Activated CD4-positive, alpha-beta T cell treated with anti-CD3 and anti-CD28 coated beads for 36 hours (primary cell): ENCODE results near the gene L3MBTL4. TPM values are rescaled to one million over a fixed set of nuclear protein-coding genes. Genes with fewer than 3 reads are reported as not detected.

Source experiments
- ATAC-seq: fragments of 200-7000 bp; cut with Tn5 transposase; one replicate; pipeline ENCODE4 v1.10.0; 2021; ENCODE audit warnings: mild to moderate bottlenecking, moderate library complexity
- CTCF ChIA-PET: fragments of 350-600 bp; sonication (Branson Sonifier 250); formaldehyde crosslinking; loops from one replicate; lab custom pipeline; 2021; ENCODE audit warnings: antibody characterized with exemption; lab: Charles Lee
- POLR2A ChIA-PET: fragments of 350-600 bp; sonication (Branson Sonifier 250); formaldehyde crosslinking; loops from one replicate; lab custom pipeline; 2021; ENCODE audit warnings: antibody characterized with exemption, inconsistent platforms; lab: Charles Lee
- DNase-seq: peaks from one replicate; pipeline ENCODE4 v3.0.0-alpha.2; 2020
- H3K27ac Mint-ChIP-seq: one replicate; pipeline ENCODE4 v1.8.0; 2021; ENCODE audit warnings: mixed read lengths
- H3K27me3 Mint-ChIP-seq: one replicate; pipeline ENCODE4 v1.8.0; 2021; ENCODE audit warnings: mixed read lengths
- H3K36me3 Mint-ChIP-seq: one replicate; pipeline ENCODE4 v1.8.0; 2021; ENCODE audit warnings: low read depth, mixed read lengths
- H3K4me1 Mint-ChIP-seq: one replicate; pipeline ENCODE4 v1.8.0; 2021; ENCODE audit warnings: mixed read lengths
- H3K4me3 Mint-ChIP-seq: one replicate; pipeline ENCODE4 v1.8.0; 2021; ENCODE audit warnings: mild to moderate bottlenecking, moderate library complexity, mixed read lengths
- H3K9me3 Mint-ChIP-seq: one replicate; pipeline ENCODE4 v1.8.0; 2021; ENCODE audit warnings: low read depth, mixed read lengths
- intact Hi-C, 2 experiments: fragments of 100-400 bp; cut with DNase I in 1 of 2; cut with micrococcal nuclease in 1 of 2; formaldehyde crosslinking; loops; one replicate each; pipeline versions ENCODE4 v1.14.2 to v1.15.1; 2022 to 2024; cut with DNase I, micrococcal nuclease
- total RNA-seq, 2 experiments: library from RNA; stranded (reverse); gene quantifications; one replicate each; pipeline ENCODE4 v1.2.3, GENCODE V29; 2021

The L3MBTL4 gene
- total RNA-seq, 2 experiments from 2014 or later = 0.11 to 0.21 TPM

DNA sequence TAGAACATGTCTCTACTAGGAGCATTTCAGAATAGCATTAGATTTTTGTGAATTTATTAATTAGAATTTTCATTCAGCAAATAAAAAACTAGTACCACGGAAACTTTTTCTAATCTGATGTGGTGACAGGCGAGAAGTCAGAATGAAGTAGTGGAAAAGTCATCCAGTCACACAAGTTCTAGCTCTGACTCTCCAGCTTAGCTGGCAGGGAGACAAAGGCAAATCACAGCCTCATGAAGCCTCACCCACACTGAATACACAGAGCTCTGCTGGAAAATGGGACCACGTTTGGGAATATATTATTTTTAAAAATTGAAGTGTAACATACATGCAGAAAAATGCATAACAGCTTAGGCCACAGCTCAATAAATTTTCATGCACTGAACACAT lies 86.1 kb downstream of the L3MBTL4 start:
- Mint-ChIP-seq H3K36me3 (no peaks in the 10 kb centered on the region), H3K4me1 (no peaks in the 10 kb centered on the region), H3K27me3 (no peaks in the 10 kb centered on the region), H3K9me3 (peaks cover 7% of the 10 kb centered on the region), H3K4me3 (no peak overlapping the region), H3K27ac (no peak overlapping the region)
- ATAC-seq (no peak), DNase-seq (no peak)
- intact Hi-C loops = loop anchor here in 1 of 2 experiments (5.0 kb wide), 1 partner anchor 51 kb away; no protein-coding TSS in a partner anchor
- CTCF ChIA-PET = no interaction called here
- POLR2A ChIA-PET = interaction anchor here (0.6 kb wide), 1 partner anchor 230 kb away, joined by 3 read pairs; no protein-coding TSS in a partner anchor

DNA sequence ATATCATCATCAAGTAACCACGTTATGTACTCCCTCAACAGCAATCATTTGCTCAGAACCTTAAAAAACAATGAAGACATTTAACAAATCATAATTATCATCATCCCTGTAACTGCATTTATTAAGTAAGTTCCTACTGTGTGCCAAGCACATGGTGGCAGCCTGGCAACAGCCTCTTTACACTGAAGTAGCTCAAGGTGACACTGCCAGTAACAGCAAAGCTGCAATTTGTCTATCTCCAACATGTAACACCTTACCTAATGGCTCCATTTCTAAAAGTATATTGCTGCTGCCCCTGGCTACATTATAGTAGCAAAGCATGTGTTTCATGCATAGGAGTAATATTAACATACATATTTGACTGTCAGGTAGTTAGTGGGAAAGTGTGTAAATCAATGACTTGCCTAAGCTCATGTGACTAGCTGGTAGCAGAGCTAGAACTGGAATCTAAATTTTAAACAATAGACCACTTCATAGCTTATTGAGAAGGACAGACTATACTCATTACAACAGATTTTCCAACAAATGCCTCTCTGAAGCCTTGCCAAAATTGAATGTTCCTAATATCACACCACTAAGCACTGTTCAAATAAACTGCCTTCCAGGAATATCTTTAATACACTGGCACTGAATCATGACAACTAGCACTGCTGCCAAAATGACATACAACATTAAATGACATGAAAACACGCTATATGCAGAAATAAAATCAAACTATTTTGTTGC lies 86.7 kb downstream of the L3MBTL4 start:
- DNase-seq (no peak), ATAC-seq (no peak)
- intact Hi-C loops = loop anchor here in 1 of 2 experiments (5.0 kb wide), 1 partner anchor 51 kb away; no protein-coding TSS in a partner anchor
- CTCF ChIA-PET = no interaction called here
- POLR2A ChIA-PET = interaction anchor here (0.6 kb wide), 1 partner anchor 230 kb away, joined by 3 read pairs; no protein-coding TSS in a partner anchor
- H3K9me3 Mint-ChIP-seq = peaks cover 9% of the 10 kb centered on the region
- no peaks in the 10 kb centered on the region for H3K36me3 Mint-ChIP-seq
- H3K27me3 Mint-ChIP-seq = no peaks in the 10 kb centered on the region
- no peak overlapping the region for H3K27ac Mint-ChIP-seq
- H3K4me1 Mint-ChIP-seq = no peaks in the 10 kb centered on the region
- H3K4me3 Mint-ChIP-seq = no peak overlapping the region

DNA sequence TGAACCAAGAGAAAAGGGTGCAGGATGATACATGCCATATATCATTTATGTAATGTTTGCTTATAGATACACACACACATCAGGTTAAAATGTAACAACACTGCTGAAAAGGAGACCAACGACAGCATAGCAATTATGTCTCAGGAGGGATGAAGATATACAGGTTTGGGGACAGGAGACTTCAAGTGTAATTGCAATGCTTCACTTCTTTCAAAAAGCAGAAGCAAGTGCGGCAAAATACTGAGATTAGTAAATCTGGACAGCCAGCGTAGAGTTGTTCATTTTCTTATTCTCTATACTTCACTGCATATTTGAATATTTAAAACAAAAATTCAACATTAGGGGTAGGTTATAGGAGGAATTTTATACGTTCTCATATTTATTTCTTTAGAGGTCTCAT lies 87.2 kb downstream of the L3MBTL4 start:
- no peaks in the 10 kb centered on the region for H3K4me1 Mint-ChIP-seq
- H3K27me3 Mint-ChIP-seq = no peaks in the 10 kb centered on the region
- H3K4me3 Mint-ChIP-seq = no peak overlapping the region
- ChIA-PET POLR2A (no interaction called here), CTCF (no interaction called here)
- intact Hi-C loops = loop anchor here in 1 of 2 experiments (5.0 kb wide), 1 partner anchor 50 kb away; no protein-coding TSS in a partner anchor
- ATAC-seq = no peak
- DNase-seq = no peak
- no peak overlapping the region for H3K27ac Mint-ChIP-seq
- peaks cover 13% of the 10 kb centered on the region for H3K9me3 Mint-ChIP-seq
- H3K36me3 Mint-ChIP-seq = no peaks in the 10 kb centered on the region

DNA sequence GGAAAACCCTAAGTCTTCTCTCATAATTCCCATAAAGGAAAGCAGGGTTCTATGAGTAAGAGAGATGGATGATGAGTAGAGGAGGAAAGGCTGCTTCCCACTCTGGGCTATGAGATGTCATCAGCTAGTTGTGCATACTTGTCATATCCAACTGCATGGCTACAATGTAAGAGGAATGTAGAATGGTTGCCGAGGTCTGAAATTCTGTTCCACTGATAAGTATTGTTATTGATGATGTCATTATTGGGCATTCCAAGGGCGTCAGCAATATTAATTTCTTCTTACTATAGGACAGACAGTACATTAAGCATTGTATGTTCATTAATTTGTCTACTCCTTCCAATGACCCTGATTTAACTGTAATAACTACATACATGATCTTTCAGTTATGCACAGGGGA lies 88.1 kb downstream of the L3MBTL4 start:
- intact Hi-C loops = loop anchor here in 1 of 2 experiments (5.0 kb wide), 1 partner anchor 49 kb away; no protein-coding TSS in a partner anchor
- no peak for DNase-seq
- ChIA-PET POLR2A (no interaction called here), CTCF (no interaction called here)
- Mint-ChIP-seq H3K36me3 (no peaks in the 10 kb centered on the region), H3K27ac (no peak overlapping the region), H3K4me3 (no peak overlapping the region), H3K4me1 (no peaks in the 10 kb centered on the region), H3K27me3 (no peaks in the 10 kb centered on the region), H3K9me3 (peaks cover 18% of the 10 kb centered on the region)
- ATAC-seq = no peak

DNA sequence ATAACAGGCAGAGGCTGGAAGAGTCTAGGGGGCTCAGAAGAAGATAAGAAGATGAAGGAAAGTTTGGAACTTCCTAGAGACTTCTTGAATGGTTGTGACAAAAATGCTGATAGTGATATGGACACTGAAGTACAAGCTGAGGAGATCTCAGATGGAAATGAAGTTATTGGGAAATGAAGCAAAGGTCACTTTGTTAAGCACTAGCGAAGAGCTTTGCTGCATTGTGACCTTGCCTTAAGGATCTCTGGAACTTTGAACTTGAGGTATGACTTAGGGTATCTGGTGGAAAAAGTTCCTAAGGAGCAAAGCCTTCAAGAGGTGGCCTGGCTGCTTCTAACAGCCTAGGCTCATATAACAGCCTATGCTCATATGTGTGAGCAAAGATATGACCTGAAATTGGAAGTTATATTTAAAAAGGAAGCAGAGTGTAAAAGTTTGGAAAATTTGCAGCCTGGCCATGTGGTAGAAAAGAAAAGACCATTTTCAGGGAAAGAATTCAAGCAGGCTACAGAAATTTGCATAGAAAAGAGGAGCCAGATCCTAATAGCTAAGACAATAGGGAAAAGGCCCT lies 91.3 kb downstream of the L3MBTL4 start:
- intact Hi-C loops = no loop called here
- ATAC-seq (no peak), DNase-seq (no peak)
- CTCF ChIA-PET = no interaction called here
- POLR2A ChIA-PET = no interaction called here
- Mint-ChIP-seq H3K4me3 (no peak overlapping the region), H3K27me3 (no peaks in the 10 kb centered on the region), H3K9me3 (peaks cover 30% of the 10 kb centered on the region), H3K27ac (no peak overlapping the region), H3K4me1 (no peaks in the 10 kb centered on the region), H3K36me3 (no peaks in the 10 kb centered on the region)

DNA sequence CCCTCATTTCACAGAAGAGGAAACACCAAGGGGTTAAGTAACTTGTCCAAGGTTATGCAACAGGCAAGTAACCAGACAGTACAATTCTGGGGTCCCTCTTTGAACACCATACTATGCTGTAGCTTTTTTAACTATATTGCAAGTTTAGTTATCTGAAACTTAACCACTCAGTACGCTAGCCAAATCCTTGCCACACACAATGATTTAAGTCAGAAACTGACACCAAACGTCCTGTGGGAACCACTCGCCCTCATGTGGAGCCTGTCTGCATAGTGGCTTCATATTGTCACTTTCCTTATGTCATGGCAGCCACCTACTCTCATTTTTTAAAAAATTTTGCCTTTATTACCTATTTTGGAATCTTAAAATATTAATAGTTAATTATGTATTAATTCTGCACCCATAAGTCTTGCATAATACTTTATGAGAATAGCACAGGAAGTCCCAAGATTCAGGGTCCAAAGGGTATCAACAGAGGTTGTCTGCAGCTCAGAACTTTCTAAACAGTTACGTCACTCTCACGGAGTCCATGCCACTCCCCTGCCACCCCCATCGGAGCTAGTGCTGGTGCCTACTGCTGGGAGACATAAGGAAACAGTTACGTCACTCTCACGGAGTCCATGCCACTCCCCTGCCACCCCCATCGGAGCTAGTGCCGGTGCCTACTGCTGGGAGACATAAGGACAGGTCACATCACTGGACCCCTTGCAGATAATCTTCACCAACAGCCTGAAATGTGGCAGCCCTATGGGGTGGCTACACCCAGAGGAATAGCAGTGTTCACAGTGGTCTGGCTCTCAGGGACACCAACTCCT lies 99.0 kb downstream of the L3MBTL4 start:
- POLR2A ChIA-PET = no interaction called here
- Mint-ChIP-seq H3K4me1 (no peaks in the 10 kb centered on the region), H3K36me3 (no peaks in the 10 kb centered on the region)

DNA sequence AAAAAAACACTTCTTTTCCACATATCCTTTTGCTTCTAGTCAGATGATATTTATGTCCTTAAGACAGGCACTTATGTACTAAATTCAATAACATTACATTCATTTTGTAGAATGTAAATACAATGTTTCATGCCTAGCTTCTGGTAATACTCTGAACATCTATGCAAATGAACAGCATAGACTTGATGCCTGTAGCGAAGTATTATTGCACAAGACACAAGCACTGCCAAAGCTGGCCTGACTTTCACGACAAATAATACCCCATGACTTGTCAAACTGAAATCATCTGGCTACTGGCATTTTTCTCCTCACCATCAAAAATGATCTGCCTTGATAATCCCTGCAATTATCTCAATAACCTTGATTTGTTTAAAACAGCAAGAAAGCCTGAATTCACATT lies 101.3 kb downstream of the L3MBTL4 start:
- Mint-ChIP-seq H3K4me3 (no peak overlapping the region), H3K9me3 (peaks cover 8% of the 10 kb centered on the region), H3K27ac (no peak overlapping the region), H3K4me1 (no peaks in the 10 kb centered on the region), H3K27me3 (no peaks in the 10 kb centered on the region), H3K36me3 (no peaks in the 10 kb centered on the region)
- ATAC-seq (no peak), DNase-seq (no peak)
- CTCF ChIA-PET = no interaction called here
- intact Hi-C loops = no loop called here
- POLR2A ChIA-PET = no interaction called here

More for the DNA sequence above, 99.0 kb downstream of the L3MBTL4 start:
- Mint-ChIP-seq H3K27me3 (no peaks in the 10 kb centered on the region), H3K27ac (no peak overlapping the region), H3K9me3 (peaks cover 15% of the 10 kb centered on the region), H3K4me3 (no peak overlapping the region)
- CTCF ChIA-PET = no interaction called here
- no peak for DNase-seq
- intact Hi-C loops = no loop called here
- no peak for ATAC-seq

DNA sequence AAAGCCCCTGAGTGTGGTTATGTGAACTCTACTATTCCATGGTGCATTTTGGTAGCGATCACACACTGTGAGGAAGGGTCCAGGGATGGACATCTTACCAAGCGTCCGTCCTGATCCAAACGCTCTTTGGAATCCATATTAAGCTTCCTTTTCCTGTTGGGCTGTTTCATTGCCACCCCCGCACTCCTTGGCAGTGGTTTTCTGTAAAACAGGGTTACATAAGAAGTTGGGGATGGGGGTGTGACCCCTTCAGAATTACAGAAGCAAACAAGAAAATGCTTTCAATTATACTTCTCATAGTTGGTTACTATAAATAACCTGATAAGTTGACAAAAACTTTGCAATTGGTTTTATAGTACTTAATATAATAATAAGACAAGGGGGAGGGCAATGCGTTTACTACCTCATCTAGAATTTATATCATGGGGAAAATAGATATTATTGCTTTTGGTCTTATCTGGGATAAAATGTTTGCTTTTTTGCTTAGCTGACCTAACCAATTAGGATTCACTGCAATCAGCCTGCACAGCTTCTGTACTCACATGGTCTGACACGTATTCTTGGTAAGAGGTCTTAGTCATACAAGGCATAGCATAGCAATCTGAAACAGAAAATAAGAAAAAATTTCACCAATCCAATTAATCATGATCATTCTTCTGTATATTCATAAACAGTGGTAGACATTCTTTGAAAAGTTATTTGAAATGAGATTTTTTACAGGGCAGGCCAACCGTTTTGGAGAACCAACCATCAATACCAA lies 103.1 kb downstream of the L3MBTL4 start:
- Mint-ChIP-seq H3K4me3 (no peak overlapping the region), H3K36me3 (no peaks in the 10 kb centered on the region), H3K9me3 (peaks cover 3% of the 10 kb centered on the region), H3K27ac (no peak overlapping the region), H3K27me3 (no peaks in the 10 kb centered on the region), H3K4me1 (no peaks in the 10 kb centered on the region)
- CTCF ChIA-PET = no interaction called here
- intact Hi-C loops = no loop called here
- ATAC-seq = no peak
- POLR2A ChIA-PET = no interaction called here
- no peak for DNase-seq

DNA sequence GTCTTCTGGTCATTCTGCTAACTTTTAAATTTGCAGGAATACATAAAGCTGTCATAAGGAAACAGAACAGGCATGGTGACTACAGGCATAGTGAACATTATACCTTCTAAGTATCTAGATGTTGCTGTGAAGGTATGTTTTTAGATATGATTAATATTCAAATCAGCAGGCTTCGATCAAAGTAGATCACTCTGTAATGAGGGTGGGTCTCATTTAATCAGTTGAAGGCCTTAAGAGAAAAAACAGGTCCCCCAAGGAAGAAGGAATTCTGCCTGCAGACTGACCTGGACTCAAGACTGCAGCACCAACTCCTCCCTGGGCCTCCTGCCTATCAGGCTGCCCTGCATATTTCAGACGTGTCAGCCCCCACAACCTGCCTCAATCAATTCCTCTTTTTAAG lies 104.0 kb downstream of the L3MBTL4 start:
- H3K4me1 Mint-ChIP-seq = no peaks in the 10 kb centered on the region
- H3K9me3 Mint-ChIP-seq = peaks cover 3% of the 10 kb centered on the region
- no peaks in the 10 kb centered on the region for H3K27me3 Mint-ChIP-seq
- no peak overlapping the region for H3K27ac Mint-ChIP-seq
- ATAC-seq (no peak), DNase-seq (no peak)
- CTCF ChIA-PET = no interaction called here
- H3K4me3 Mint-ChIP-seq = no peak overlapping the region
- POLR2A ChIA-PET = no interaction called here
- no peaks in the 10 kb centered on the region for H3K36me3 Mint-ChIP-seq
- intact Hi-C loops = no loop called here

DNA sequence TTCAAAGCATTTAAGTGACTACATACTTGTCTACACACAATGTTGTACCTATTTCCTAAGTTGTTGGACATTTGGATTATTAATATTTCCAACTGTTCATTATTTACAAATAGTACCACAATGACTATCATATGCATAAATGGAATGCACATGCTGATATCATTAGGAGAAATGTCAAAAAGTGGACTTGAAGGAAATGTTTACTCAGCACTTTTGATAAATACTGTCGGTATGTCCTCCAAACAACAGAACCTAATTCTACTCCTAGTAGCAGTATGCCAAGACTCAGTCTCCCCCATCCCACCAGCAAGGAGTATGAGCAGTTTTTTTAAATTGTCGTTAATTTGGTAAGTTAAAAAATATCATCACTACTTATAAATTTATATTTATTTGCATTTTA lies 116.8 kb downstream of the L3MBTL4 start:
- CTCF ChIA-PET = no interaction called here

DNA sequence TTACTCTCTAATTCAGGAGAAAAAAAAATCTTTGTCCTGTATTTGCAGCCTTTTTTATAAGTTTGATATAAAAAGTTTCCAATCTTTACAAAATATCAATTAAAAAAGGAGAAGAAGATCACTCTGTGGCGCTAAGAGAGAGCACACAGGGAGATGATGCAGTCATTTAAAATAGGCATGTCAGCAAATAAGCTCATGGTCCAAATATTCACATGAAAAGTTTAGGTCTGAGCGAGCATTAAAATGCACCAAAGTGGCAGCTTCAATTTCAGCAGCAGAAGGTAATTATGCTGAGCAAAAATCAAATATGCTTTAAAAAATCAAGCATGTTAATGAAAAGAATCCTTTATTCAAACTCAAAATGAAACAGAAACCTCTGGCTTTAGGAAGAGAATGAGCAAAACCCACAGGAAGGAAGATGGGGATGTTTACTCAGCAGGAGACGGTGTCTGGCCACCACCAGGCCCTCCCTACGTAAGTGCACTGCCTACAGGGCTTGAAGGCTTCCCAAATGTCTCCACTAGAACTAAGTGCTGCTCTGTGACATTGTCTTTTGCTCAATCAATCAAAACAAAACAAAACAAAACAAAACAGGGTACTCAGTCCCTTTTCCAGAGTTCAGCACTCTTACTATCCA lies 120.4 kb downstream of the L3MBTL4 start:
- ChIA-PET CTCF (no interaction called here), POLR2A (no interaction called here)
- no peaks in the 10 kb centered on the region for H3K27me3 Mint-ChIP-seq
- no peak overlapping the region for H3K27ac Mint-ChIP-seq
- H3K9me3 Mint-ChIP-seq = no peaks in the 10 kb centered on the region
- DNase-seq = no peak
- intact Hi-C loops = no loop called here
- H3K4me3 Mint-ChIP-seq = no peak overlapping the region
- no peaks in the 10 kb centered on the region for H3K4me1 Mint-ChIP-seq
- no peak for ATAC-seq
- H3K36me3 Mint-ChIP-seq = no peaks in the 10 kb centered on the region

More for the DNA sequence above, 116.8 kb downstream of the L3MBTL4 start:
- no peak for ATAC-seq
- Mint-ChIP-seq H3K4me1 (no peaks in the 10 kb centered on the region), H3K9me3 (no peaks in the 10 kb centered on the region), H3K27ac (no peak overlapping the region), H3K36me3 (no peaks in the 10 kb centered on the region), H3K27me3 (no peaks in the 10 kb centered on the region), H3K4me3 (no peak overlapping the region)
- POLR2A ChIA-PET = no interaction called here
- DNase-seq = no peak
- intact Hi-C loops = loop anchor here in 1 of 2 experiments (1.0 kb wide), 1 partner anchor 11 kb away; no protein-coding TSS in a partner anchor
